GM13977 (cell line): ENCODE measurements around the gene TMPRSS15.
"Not testable (repeated sequence)": the region's sequence is repeated elsewhere in the genome, so short reads cannot be mapped to it uniquely, and the experiment has no call there.

ENCODE experiments used
- DNase-seq: peaks from one replicate; pipeline ENCODE4 v3.0.0; 2012; ENCODE audit warnings: low spot score
- in situ Hi-C: fragments of 300-500 bp; cut with MboI; formaldehyde crosslinking; loops from one replicate; pipeline ENCODE4 v1.12.0; 2022; ENCODE audit warnings: low sequenced_read_pairs, low pct_unique_long_range_greater_than_20kb, mixed read lengths, inconsistent platforms; ENCODE audit not compliant: unreplicated experiment
- TF ChIP-seq, protein P1 (sequence below): IDR thresholded peaks from 2 replicates; pipeline ENCODE4 v1.5.1; 2012; ENCODE audit warnings: mild to moderate bottlenecking, control low read depth; ENCODE audit not compliant: insufficient read depth; ENCODE audit errors: extremely low read depth, missing control alignments

The TMPRSS15 gene

DNA sequence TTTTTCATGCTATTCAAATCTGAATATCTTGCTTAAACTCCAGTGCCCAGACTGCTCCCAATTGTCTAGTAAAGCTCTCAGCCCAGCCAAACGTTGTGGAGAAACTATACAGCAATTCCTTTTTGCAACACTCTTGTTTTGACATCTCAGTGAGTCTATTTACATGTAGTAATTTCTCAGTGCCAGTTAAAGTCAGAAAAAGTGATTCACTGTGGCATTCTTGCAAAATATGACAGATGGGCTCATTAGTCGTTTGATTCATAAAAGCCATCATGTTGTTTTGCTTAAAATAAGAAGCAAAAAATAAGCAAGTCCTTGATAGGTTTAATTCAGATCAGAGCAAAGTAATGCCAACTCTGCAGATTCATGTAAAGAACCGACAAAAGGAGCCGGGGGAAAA lies 20.7 kb upstream of the TMPRSS15 start:
- in situ Hi-C loops, result no loop called here
- TF ChIP-seq, protein P1, sequence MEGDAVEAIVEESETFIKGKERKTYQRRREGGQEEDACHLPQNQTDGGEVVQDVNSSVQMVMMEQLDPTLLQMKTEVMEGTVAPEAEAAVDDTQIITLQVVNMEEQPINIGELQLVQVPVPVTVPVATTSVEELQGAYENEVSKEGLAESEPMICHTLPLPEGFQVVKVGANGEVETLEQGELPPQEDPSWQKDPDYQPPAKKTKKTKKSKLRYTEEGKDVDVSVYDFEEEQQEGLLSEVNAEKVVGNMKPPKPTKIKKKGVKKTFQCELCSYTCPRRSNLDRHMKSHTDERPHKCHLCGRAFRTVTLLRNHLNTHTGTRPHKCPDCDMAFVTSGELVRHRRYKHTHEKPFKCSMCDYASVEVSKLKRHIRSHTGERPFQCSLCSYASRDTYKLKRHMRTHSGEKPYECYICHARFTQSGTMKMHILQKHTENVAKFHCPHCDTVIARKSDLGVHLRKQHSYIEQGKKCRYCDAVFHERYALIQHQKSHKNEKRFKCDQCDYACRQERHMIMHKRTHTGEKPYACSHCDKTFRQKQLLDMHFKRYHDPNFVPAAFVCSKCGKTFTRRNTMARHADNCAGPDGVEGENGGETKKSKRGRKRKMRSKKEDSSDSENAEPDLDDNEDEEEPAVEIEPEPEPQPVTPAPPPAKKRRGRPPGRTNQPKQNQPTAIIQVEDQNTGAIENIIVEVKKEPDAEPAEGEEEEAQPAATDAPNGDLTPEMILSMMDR, result no peak
- no peak for DNase-seq

DNA sequence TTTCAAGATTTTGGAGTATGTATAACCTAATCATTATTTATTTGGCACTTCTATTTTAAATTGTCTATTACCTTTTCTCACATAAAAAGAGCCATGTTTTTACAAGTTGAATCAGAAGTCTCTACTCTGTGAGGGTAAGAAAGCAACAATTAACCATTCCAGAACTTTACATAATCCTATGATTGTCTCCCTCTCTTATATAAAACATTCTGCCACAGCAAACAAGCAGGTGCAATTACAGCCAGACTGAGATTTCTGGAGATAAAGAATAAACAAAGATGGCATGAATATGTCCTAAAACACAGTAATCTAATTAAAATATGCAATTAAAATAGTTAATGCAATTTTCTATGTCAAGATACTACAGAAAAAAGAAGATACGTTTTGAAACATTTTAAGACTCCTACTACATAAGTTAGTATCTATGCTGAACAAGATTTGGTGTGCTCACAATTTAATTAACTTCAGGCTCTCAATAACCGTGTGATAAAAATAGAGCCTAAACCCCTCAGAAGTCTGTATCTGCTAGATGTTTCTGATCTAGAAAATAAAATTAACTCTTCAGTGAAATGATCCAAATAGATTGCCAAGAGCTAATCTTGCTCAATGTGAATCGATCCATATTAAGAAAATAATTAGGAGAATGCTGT lies 13.7 kb upstream of the TMPRSS15 start:
- TF ChIP-seq, protein P1, result no peak
- in situ Hi-C loops, result no loop called here
- no peak for DNase-seq

DNA sequence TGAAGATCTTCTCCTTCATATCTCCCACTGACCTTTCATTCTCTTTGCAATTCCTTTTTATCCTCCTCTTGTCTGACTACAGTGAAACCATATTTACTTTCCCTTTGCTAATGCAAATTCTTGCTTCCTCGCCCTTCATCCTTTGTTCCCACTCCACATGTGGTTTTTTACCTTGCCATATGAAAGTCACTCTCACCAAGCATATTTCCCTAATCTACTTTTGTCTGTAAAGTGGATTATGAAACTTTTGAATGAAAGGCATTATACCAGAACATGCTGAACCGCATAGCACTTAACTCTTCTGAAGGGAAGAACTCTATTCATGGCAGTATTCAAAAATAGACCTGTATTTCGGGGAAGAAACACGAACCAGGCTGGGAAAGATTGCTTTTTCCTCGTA lies 8.0 kb upstream of the TMPRSS15 start:
- in situ Hi-C loops, result no loop called here
- DNase-seq, result no peak
- TF ChIP-seq, protein P1, result no peak

DNA sequence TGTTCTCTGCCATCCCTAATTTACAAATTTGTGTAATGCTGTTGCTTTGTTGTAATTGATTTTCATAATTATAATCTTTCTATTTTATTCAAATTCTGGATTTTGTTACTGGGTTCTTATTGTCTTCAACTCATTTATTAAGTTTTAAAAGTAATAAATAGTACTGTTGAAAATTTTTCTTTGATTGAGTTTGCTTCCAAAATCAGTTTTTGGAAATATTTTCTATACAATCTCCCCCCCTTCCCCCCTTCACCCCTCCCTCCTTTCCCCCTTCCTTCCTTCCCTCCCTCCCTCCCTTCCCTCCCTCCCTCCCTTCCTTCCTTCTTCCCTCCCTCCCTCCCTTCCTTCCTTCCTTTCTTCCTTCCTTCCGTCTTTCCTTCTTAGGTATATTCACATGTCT lies 6.0 kb upstream of the TMPRSS15 start:
- in situ Hi-C loops, result no loop called here
- TF ChIP-seq, protein P1, result no peak
- DNase-seq, result no peak

DNA sequence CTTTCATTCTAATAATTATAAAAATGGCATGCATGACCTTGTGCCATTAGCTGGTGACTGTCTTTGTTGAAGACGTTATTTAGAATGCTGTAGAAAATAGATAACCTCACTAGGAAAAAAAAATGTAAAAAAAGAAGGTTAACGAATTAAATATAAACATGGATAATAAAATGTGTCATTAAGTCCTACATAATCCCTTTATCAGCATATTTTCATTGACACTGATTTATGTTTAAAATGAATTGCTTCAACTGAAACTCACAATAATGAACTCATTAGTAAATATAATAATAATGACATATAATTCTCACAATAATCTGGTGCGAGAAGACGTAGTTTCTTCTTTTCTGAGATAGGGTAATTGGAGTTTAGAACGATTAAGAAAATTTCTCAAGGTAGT lies 4.7 kb downstream of the TMPRSS15 start:
- no peak for DNase-seq
- TF ChIP-seq, protein P1, result no peak
- in situ Hi-C loops, result no loop called here

DNA sequence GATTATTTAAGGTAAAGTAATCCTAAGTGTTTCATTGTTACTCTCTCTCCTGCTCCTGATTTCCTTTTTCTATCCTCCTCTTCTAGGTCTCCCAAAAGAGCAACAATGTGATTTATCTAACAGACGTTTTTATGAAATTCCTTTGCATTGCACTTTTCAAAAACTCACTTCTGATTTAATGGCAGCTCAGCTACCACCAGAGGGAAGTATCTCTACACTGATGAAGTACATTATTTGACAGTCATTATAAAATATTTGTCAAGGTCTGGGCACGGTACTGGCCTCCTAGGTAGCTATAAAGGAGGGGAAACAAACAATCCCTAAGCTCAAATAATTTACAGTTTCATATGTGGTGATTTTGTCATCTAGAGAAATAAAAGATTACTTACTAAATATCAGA lies 15.6 kb downstream of the TMPRSS15 start:
- no peak for DNase-seq
- TF ChIP-seq, protein P1, result no peak
- in situ Hi-C loops, result no loop called here

DNA sequence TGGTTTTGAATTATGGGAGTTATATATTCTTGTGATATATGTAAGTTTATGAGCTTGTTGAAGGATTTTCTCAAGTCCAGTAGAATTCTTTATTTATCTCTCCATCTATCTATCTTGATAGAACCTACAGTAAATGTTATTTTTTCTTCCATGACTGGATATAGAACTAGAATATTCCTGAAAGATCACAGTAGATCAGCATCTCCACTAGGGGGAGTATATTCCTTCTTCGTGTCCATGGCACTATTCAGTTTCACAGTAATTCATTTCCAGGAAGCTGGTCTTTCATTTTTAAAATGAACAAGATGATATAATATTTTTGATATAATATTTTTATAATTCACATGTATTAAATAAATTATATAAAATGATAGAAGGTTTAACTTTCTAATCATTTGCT lies 18.8 kb downstream of the TMPRSS15 start:
- in situ Hi-C loops, result no loop called here
- DNase-seq, result no peak
- TF ChIP-seq, protein P1, result peak; percentile 29

DNA sequence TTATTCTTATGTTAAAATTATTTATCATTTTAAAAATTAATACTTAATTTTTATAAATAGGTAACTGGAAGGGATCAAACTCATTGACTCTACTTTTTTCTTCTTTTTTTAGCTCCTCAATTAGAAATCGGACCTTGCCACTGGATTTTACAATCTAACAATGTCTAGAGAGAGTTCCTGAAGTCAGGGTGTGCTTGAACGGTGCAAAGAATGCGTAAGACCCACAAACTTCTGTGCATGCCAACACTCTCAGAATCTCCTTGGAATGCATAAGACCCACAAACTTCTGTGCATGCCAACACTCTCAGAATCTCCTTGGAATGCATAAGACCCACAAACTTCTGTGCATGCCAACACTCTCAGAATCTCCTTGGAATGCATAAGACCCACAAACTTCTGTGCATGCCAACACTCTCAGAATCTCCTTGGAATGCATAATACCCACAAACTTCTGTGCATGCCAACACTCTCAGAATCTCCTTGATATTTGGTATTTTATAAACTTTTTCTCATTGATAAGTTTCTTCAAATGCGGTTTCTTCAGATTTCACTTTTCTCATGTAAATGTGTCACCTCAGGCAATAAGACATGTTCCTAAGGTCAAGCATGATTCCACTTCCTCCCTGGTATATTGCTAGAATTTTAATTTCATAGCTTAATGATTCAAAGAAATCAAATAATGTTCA lies 20.5 kb downstream of the TMPRSS15 start:
- DNase-seq, in situ Hi-C loops: not testable (repeated sequence)
